Activated CD8-positive, alpha-beta memory T cell treated with anti-CD3 and anti-CD28 coated beads for 36 hours (primary cell): Measurements from ENCODE around the gene C2CD3. TPM values are rescaled to one million over a fixed set of nuclear protein-coding genes. Genes with fewer than 3 reads are reported as not detected.

ENCODE experiments used
- CTCF ChIA-PET: fragments of 350-600 bp; sonication (Branson Sonifier 250); formaldehyde crosslinking; loops from one replicate; lab custom pipeline; 2021; ENCODE audit warnings: antibody characterized with exemption; lab: Charles Lee
- POLR2A ChIA-PET: fragments of 350-600 bp; sonication (Branson Sonifier 250); formaldehyde crosslinking; loops from one replicate; lab custom pipeline; 2021; ENCODE audit warnings: antibody characterized with exemption; lab: Charles Lee
- total RNA-seq, 2 experiments: library from RNA; stranded (reverse); gene quantifications; one replicate each; pipeline ENCODE4 v1.2.3, GENCODE V29; 2021

The C2CD3 gene, protein sequence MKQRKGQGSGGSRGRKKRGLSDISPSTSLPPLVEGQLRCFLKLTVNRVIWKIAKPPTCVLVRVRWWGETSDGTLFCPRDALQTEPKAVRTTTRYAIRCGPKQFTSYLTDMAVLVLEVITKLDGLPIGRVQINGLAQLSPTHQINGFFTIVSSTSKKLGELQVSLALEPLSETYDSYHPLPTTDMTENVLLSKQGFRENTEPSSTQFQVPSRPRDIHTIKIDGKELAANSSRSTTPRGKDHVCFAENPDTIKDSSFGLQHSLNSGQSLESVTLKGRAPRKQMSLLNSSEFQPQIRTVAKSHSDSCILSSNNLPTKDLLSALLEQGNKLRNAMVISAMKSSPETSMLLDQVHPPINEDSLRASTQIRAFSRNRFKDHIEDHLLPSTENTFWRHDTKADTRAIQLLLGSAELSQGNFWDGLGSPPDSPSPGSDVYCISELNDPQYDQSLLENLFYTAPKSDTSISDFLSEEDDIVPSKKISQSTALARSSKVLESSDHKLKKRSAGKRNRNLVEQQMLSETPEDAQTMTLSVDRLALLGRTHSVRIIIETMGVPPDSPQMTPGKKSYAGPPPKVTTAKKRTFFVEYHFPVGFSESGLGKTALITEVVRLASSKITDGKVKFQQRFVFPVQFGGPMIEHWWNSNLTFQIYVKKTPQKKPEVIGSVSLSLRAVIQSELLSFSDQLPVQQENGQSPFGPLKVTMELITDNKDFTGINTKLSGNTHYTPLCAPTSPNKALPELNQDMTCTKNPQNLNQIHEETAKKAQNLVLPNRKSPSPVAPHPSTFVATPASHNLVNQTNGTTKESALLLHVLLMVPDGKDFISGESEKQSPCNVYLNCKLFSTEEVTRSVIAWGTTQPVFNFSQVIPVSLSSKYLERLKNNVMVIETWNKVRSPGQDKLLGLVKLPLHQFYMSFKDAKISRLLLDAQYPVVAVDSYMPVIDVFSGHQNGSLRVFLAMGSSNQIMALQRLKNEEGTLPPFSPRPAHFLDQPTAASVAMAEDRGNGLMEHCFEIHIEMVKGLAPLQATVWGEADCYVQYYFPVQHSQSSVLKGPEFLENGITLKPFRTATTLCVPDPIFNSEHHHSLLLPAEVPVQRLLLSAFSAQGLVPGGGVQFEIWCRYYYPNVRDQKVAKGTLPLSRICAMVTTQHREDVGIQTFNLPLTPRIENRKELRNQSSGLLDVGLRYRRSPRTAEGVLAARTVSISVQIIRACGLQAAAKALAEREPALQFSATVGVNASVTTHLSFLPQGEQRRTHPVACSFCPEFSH (N-terminal part only)
- 10 to 100 TPM; 34.3 to 35.3 TPM for total RNA-seq

DNA sequence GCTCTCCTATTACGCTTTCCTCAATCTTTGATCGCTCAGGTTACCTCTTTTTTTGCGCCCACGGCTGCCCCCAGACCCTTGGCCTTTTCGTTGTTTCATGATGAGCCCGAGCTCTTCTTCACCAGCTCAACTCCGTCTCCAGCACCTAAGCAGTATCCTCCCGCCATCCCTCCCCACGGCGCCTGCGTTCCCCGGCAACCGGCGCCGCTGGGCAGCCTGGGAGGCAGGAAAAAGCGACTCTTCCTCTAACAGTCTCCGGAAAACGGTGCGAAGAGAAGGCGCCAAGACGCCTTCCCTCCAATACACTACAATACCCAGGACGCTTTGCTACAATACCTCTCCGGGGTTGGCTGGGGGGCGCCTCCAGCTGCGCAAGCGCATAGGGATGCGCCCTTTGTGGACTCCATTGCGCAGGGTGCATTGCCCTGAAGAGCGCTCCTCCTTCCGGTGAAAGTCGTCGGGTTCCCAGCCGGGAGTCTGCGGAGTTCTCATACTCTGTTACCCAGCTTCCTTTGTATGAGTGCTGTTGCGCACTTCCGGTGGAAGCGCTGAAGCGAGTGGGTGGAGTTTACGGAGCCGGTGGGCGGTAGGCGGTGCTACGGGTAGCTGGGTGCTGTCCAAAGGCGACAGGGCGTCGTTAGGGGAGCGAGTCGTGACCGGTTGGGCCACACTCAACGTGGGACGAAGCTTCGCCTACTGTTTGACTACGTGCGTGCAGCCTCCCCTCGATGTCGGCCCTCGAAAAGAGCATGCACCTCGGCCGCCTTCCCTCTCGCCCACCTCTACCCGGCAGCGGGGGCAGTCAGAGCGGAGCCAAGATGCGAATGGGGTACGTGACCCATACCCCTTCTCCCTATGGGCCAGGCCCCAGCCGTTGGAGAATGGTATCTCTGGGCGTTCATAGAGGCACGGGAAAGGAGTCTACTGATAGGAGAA lies at the start of gene C2CD3, which contains the start of gene PPME1:
C2CD3 (minus strand) TSS at position 309 of the 936 bp plus-strand sequence; CDS start at position 99, 210 bp downstream.
PPME1 (plus strand) TSS at position 596 of the 936 bp plus-strand sequence; CDS start at position 729, 133 bp downstream.
- POLR2A ChIA-PET: interaction anchor here (0.6 to 2.0 kb wide), 5 partner anchors 13 to 354 kb away, joined by 3 to 8 read pairs (median 4); partner anchors contain the start of gene LIPT2
- CTCF ChIA-PET: interaction anchor here (0.6 to 1.0 kb wide), 2 partner anchors 12 to 400 kb away, joined by 3 read pairs; no protein-coding TSS in a partner anchor

DNA sequence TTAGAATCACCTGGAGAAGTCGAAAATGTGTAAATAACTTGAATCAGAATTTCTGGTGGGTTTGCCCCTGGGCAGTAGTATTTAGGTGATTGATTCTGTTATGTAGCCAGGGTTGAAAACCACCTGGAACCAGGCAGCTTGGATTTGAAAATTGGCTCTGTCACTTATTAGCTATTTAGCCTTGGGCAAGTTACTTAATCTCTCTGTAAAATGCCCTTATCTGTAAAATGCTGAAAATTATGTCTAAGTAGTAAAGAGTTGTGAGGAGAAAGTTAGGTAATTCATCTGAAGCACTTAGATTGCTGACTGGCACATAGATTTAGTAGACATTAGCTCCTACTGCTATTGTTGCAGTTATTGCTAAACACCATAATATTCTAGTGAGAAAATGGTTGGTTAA lies 49.6 kb upstream of the C2CD3 start:
- POLR2A ChIA-PET: no interaction called here
- CTCF ChIA-PET: no interaction called here

DNA sequence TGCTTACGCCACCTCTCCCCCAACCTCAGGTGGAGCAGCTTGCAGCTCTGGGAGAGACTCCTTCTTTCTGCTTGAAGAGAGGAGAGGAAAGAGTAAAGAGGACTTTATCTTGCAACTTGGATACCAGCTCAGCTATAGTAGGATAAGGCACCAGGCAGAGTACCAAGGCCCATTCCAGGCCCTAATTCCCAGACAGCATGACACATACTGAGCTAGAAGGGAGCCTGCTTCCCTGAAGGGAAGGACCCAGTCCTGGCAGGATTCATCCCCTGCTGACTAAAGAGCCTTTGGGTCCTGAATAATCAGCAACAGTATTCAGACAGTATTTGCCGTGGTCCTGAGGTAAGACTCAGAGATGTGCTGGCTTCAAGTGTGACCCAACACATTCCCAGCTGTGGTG lies 41.7 kb upstream of the C2CD3 start:
- CTCF ChIA-PET: no interaction called here
- POLR2A ChIA-PET: no interaction called here

DNA sequence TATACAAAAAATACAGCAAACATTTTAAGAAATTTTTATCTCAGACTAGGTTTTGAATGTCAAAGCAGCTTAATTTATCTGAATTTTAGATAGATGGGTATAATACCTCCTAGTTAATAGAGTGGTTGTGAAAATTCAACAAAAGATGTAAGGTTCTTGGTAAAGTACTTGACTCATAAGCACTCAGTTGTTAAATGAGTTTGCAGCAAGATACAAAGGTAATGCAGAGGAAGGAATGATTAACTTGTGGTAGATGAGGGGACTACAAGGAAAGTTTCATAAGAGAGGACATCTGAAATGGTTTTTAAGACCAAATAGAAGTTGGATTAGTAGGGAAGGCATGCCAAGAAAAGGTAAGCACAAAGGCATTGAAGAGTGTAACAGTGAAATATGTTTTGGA lies 37.7 kb upstream of the C2CD3 start:
- POLR2A ChIA-PET: no interaction called here

DNA sequence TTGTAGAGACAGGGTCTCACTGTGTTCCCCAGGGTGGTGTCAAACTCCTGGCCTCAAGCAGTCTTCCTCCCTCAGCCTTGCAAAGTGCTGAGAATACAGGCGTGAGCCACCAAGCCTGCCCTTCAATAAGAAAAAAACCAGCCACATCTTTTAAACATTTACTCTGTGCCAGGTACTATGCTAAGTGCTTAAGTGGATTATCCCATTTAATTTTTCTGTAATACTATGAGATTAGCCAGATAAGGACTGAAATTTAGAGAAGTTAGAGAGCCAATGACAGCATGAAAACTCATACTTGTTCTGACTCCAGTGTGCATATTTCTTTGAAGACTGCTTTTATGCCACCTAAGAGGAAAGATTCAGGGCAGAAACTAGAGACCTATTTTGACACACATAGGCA lies 35.9 kb upstream of the C2CD3 start:
- POLR2A ChIA-PET: no interaction called here
- CTCF ChIA-PET: no interaction called here

More for the DNA sequence above, 37.7 kb upstream of the C2CD3 start:
- CTCF ChIA-PET: no interaction called here

DNA sequence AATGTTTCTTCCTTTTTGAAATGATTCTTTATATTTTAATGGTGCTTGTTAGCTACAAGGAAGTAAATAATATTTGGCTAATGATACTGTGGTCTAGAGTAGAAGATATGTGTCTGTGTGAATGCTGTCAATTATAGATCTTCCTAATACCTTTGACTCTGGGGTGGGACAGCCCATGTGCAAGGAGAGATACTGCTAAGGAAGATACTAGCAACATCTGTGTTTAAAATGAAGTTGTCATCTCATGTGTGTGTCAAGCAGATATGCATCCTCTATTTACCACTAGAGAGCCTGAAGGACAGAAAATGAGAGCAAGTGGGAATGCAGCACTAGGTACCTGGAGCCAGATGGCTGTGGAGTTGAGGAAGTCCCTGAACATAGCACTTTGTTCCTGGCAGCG lies 34.4 kb upstream of the C2CD3 start:
- POLR2A ChIA-PET: no interaction called here
- CTCF ChIA-PET: no interaction called here

DNA sequence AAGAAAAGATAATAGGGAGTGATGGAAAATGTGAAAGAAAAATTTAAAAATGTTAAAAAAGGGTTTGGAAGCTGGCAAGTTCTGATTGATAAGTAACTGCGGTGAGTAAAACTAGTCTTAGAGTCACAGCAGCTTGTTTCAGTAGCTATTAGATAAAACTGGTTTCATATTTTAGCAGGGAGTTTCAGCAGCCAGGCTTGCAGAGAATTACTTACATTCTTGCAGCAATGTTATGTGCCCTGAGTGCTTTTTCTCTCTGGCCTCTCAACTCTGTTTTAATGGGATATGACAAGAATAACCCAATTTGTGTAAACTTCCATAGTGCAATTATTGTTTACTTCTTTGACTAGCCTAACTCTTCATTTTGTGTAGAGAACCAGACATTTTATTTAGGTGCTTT lies 33.9 kb upstream of the C2CD3 start:
- POLR2A ChIA-PET: no interaction called here
- CTCF ChIA-PET: no interaction called here

DNA sequence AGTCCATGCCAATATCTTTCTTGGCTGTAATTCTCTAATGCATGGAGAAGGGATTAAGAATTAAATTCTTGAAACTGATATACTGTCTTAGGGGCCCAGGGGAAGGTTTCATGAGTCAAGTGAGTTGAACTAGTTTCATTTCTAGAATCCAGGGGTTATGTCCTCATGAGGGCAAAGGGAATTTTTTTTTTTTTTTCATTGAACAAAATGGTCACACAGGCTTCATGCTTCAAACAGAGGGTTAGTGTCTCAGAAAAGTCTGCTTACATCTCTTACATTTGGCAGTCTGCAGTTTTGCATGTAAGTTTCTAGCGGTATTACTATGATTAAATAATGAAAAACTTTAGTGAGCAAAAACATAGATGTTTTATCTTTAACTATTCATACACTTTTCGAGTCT lies 33.2 kb upstream of the C2CD3 start:
- POLR2A ChIA-PET: no interaction called here
- CTCF ChIA-PET: no interaction called here

DNA sequence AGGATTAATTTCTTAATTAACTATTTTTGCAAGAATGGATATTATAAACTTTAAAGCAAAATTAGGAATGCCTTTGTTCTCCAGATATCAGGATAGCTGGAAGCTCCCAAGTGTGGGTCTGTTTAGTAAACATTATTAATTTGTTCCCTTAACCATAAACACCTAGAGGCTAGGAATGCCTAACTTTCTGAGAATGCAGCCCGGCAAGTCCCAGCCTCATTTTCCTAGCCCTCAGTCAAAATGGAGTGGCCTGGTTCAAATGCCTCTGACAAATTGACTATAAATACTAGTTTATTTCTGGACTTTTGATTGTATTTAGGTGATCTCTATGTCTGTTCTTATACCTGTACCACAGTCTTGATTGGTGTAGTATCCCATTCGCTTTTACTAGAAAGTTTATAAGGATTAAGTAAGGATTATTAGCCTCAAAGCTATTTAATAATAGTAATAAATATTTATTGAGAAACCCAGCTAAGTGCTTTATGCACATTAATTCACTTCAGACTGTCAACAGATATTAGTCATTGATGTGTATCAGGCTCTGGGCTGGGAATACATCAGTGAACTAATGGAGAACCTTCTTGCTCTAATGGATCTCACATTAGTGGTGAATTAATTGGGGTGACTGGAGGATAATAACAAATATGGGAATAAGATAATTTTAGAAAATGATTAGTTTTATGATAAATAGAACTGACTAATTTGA lies 26.1 kb upstream of the C2CD3 start:
- CTCF ChIA-PET: no interaction called here
- POLR2A ChIA-PET: no interaction called here

DNA sequence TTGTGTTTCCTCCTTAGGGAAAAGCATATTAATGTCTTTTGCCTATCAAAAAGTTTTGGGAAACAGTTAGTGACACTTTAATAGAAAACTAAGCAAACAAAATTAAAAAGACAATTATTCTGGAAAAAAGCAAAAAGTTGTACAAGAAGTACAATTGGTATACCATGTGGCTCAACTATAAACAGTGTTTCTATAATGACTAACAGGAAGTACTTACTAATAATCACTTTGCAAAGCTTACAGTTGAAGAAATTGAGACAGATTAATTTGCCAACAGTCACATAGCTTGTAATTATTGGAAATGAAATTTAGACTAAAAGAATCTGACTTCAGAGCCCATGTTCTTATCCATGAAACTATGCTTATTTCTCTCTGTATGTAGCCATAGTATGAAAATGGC lies 25.0 kb upstream of the C2CD3 start:
- ChIA-PET CTCF (no interaction called here), POLR2A (no interaction called here)

DNA sequence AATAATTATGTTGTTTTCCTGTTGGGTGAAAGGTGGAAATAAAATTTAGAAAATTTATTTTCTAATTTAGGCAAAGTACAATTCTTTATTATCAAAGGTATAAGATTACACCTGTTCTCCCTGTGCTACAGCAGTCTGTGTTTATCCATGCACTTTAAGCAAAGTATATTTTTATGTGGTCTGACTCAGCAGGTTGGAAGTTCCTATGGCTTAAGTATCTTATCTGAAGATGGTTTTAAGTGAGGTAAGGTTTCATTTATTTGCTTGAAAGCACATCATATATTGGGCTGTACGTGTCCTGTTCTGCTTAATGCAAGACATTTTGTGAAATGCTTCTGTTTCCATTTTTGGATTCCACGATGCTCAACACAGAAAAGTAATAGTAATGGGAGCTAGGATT lies 14.9 kb upstream of the C2CD3 start:
- ChIA-PET POLR2A (no interaction called here), CTCF (interaction anchor here (1.1 kb wide), 1 partner anchor 39 kb away, joined by 3 read pairs; no protein-coding TSS in a partner anchor)

DNA sequence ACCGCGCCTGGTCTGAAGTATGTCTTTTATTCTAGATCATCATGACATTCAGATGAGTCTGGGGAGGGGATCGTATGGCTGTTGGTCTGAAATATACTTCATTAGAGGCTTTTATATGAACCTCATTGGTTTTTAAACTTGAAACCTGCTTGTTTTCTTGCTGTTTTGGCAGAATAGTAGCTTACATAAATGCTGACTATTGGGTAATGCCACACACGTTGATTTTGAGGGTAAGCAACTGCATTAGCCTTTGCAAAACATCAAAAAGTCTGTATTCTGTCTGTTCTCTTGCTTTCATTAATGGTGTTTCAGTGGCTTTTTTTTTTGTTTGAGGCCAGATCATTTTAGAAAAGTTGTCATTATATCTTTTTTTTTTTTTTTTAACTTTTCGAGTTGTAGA lies 14.5 kb upstream of the C2CD3 start:
- CTCF ChIA-PET: interaction anchor here (1.1 kb wide), 1 partner anchor 39 kb away, joined by 3 read pairs; no protein-coding TSS in a partner anchor
- POLR2A ChIA-PET: no interaction called here

DNA sequence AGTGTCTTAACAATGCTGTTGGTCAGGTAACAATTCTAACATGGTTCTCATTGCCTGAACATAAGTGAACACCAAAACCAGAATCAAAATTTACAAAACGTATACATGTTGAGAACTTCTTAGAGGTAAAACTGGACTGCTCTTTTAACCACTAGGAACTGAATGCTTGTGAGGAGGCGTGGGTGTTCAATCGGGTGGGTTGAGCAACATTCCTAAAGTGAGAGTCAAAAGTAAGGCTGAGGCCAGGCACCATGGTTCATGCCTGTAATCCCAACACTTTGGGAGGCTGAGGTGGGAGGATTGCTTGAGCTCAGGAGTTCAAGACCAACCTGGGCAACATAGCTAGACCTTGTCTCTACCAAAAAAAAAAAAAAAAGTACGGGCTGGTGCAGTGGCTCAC lies 11.8 kb upstream of the C2CD3 start:
- ChIA-PET CTCF (interaction anchor here (1.6 kb wide), 1 partner anchor 12 kb away, joined by 3 read pairs; the partner anchor contains the start of genes C2CD3 and PPME1), POLR2A (no interaction called here)

DNA sequence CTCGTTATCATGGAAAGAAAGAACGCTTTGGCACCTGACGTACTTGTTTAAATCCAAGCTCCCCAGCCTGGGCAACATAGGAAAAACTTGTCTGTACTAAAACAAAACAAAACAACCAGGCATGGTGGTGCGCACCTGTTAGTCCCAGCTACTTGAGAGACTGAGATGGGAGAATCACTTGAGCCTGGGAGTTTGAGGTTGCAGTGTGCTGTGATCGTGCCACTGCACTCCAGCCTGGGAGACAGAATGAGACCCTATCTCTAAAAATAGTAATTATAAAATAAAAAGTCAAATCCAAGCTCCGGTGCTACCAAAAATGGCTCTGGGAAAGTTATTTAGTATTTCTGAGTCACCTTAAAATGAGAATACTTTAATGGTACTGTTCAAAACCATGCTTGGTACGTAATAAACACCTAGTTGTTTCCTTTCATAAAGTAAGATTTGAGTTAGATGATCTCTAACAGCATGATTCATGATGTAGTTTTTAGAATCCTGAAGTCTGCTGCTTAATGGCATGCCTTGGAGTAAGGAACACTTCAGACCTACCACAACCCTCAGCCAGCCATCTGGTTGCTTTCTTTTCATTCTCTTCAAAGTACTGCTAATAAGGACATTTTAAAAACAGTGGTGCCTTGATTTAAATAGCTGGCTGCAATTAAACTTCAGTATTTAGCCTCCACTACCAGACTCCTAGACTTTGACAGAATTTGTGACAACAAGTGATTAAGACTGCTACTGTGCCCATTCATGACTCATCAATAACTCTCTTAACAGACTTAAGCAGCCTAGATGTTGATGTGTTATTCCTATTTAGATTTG lies 8.6 kb upstream of the C2CD3 start:
- CTCF ChIA-PET: no interaction called here
- POLR2A ChIA-PET: no interaction called here

DNA sequence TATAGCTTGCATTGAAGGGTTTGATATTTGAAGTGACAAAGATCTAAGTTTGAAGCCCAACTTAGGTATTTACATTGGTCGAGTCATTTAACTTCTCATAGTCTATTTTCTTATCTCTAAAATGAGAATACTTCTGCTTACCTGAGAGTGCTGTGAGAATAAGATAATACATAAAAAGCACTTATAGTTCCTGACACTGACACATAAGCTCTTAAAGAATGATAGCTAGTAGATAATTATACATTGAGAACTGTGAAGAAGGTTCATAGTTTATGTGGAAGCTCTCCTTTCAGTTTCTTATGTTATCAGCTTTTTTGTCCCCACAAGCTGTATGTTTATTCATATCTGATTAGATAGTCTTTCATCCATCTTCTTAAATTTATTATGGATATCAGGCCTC lies 5.1 kb upstream of the C2CD3 start:
- CTCF ChIA-PET: no interaction called here
- POLR2A ChIA-PET: no interaction called here

DNA sequence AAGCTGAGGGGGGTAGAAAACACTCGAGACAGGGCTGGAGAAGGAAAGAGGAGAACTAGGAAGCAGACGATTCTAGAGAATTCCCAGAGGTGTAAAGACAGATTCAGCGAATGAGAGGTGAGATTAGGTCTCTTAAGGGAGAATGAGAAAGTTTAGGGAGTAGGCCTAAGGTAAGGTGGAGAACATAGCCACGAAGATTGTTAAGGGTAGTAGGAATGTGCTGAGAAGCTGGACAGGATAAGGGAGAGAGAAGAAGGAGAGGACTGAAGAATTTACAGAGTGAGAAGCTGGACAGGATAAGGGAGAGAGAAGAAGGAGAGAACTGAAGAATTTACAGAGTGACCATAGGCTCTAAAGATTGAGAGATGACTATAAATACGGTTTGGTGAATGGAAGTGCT lies 1.2 kb upstream of the C2CD3 start:
- POLR2A ChIA-PET: interaction anchor here (1.9 to 2.0 kb wide), 2 partner anchors 191 to 322 kb away, joined by 7 to 8 read pairs; partner anchors contain the start of gene LIPT2
- CTCF ChIA-PET: no interaction called here

DNA sequence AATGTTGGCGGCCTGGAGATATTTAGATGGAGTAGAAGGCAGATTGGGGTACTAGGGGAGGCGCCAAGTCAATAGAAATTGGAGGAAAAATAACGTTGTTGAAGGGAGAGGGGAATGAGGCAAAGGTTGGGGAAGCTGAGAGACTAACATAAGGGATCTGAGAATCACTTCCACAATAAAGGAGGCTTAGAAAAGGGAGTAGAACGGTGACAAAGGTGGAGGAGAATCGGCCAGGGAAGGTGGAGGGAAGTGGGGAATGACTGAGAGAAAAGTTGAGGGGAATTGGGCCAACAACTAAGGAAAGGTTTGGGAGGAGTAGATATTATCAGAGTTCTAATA lies 797 bp upstream of the C2CD3 start:
- ChIA-PET CTCF (no interaction called here), POLR2A (interaction anchor here (1.9 to 2.0 kb wide), 2 partner anchors 191 to 322 kb away, joined by 7 to 8 read pairs; partner anchors contain the start of gene LIPT2)
